ENCODE measurements around the gene MAP7. TPM values are rescaled to one million over a fixed set of nuclear protein-coding genes. Genes with fewer than 3 reads are reported as not detected.

MAP7 gene
- total and polyA plus RNA-seq, 9 of the 15 experiments (the other 6 are each of a cell fraction or from before 2014, with no cell fraction given), result 0.76 to 7.7 (median 3.9) TPM

DNA sequence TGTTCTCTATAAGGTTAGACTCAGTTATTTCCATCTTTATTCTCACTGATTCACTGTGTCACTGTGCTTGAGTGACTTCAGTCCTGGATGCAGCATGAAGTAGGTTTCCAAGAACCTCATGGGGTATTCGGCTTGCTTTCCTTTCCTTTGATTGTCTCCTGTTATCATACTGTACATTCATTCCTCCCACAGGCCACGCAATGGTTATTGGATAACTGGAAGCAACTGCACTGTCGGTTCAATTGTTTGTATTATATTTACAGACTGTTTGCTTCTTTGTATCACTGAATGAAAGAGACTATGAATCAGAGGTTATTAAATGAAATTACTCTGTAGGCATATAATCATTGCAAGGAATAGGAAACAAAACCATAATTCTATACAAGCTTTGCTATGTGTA is 129.4 kb downstream of the MAP7 start (continued):
- TF ChIP-seq, protein P1, sequence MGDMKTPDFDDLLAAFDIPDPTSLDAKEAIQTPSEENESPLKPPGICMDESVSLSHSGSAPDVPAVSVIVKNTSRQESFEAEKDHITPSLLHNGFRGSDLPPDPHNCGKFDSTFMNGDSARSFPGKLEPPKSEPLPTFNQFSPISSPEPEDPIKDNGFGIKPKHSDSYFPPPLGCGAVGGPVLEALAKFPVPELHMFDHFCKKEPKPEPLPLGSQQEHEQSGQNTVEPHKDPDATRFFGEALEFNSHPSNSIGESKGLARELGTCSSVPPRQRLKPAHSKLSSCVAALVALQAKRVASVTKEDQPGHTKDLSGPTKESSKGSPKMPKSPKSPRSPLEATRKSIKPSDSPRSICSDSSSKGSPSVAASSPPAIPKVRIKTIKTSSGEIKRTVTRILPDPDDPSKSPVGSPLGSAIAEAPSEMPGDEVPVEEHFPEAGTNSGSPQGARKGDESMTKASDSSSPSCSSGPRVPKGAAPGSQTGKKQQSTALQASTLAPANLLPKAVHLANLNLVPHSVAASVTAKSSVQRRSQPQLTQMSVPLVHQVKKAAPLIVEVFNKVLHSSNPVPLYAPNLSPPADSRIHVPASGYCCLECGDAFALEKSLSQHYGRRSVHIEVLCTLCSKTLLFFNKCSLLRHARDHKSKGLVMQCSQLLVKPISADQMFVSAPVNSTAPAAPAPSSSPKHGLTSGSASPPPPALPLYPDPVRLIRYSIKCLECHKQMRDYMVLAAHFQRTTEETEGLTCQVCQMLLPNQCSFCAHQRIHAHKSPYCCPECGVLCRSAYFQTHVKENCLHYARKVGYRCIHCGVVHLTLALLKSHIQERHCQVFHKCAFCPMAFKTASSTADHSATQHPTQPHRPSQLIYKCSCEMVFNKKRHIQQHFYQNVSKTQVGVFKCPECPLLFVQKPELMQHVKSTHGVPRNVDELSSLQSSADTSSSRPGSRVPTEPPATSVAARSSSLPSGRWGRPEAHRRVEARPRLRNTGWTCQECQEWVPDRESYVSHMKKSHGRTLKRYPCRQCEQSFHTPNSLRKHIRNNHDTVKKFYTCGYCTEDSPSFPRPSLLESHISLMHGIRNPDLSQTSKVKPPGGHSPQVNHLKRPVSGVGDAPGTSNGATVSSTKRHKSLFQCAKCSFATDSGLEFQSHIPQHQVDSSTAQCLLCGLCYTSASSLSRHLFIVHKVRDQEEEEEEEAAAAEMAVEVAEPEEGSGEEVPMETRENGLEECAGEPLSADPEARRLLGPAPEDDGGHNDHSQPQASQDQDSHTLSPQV (IDR thresholded peaks at IDR 0.05), result no peak
- TF ChIP-seq TBL1XR1 (IDR thresholded peaks at IDR 0.05; ENCODE audit: low read length in 2 of 2) (0 out of 4 replicates have a peak, but pooled peaks of 1 of the 2 experiments have one; percentile 18), TRIM28 (IDR thresholded peaks at IDR 0.05) (no peak), TEAD4 (IDR thresholded peaks at IDR 0.05; ENCODE audit: low read length) (peak; percentile 38; the same call in 1 of the 2 replicates), TEAD4 (CRISPR knock-in tag; IDR thresholded peaks at IDR 0.05; ENCODE audit: borderline replicate concordance) (no peak), ZFP30 (CRISPR knock-in tag; IDR thresholded peaks at IDR 0.05; ENCODE audit: borderline replicate concordance) (no peak), SOX6 (IDR thresholded peaks at IDR 0.05) (peak; percentile 78), TRIM24 (IDR thresholded peaks at IDR 0.05) (no peak), SREBF2 (CRISPR knock-in tag; IDR thresholded peaks at IDR 0.05) (no peak), GTF2E2 (tag; IDR thresholded peaks at IDR 0.05) (0 out of 2 replicates have a peak, but pooled peaks have one; percentile 28), RHOXF2B (CRISPR knock-in tag; conservative IDR thresholded peaks at IDR 0.05) (no peak), NFE2L1 (tag; IDR thresholded peaks at IDR 0.05; ENCODE audit: borderline replicate concordance, low read depth) (no peak), NFRKB (IDR thresholded peaks at IDR 0.05; ENCODE audit: low read depth) (no peak), ZNF311 (CRISPR knock-in tag; IDR thresholded peaks at IDR 0.05) (no peak), ZNF347 (CRISPR knock-in tag; IDR thresholded peaks at IDR 0.05; ENCODE audit: low read depth) (no peak), FOSL1 (tag; conservative IDR thresholded peaks at IDR 0.05) (peak; percentile 58), RAD21 (CRISPR knock-in tag; conservative IDR thresholded peaks at IDR 0.05 in 1 of 2, IDR thresholded peaks at IDR 0.05 in 1 of 2) (peak in 1 of 2 experiments; percentile 16; a peak in 1 of 4 replicates), POLR2G (IDR thresholded peaks at IDR 0.05; ENCODE audit: low read depth, low read length) (no peak), KLF16 (IDR thresholded peaks at IDR 0.05) (no peak)
- TF ChIP-seq, protein P2, sequence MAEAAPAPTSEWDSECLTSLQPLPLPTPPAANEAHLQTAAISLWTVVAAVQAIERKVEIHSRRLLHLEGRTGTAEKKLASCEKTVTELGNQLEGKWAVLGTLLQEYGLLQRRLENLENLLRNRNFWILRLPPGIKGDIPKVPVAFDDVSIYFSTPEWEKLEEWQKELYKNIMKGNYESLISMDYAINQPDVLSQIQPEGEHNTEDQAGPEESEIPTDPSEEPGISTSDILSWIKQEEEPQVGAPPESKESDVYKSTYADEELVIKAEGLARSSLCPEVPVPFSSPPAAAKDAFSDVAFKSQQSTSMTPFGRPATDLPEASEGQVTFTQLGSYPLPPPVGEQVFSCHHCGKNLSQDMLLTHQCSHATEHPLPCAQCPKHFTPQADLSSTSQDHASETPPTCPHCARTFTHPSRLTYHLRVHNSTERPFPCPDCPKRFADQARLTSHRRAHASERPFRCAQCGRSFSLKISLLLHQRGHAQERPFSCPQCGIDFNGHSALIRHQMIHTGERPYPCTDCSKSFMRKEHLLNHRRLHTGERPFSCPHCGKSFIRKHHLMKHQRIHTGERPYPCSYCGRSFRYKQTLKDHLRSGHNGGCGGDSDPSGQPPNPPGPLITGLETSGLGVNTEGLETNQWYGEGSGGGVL (CRISPR knock-in tag; IDR thresholded peaks at IDR 0.05), result no peak
- TF ChIP-seq, protein P3, sequence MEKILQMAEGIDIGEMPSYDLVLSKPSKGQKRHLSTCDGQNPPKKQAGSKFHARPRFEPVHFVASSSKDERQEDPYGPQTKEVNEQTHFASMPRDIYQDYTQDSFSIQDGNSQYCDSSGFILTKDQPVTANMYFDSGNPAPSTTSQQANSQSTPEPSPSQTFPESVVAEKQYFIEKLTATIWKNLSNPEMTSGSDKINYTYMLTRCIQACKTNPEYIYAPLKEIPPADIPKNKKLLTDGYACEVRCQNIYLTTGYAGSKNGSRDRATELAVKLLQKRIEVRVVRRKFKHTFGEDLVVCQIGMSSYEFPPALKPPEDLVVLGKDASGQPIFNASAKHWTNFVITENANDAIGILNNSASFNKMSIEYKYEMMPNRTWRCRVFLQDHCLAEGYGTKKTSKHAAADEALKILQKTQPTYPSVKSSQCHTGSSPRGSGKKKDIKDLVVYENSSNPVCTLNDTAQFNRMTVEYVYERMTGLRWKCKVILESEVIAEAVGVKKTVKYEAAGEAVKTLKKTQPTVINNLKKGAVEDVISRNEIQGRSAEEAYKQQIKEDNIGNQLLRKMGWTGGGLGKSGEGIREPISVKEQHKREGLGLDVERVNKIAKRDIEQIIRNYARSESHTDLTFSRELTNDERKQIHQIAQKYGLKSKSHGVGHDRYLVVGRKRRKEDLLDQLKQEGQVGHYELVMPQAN (IDR thresholded peaks at IDR 0.05; ENCODE audit: borderline replicate concordance), result no peak
- TF ChIP-seq, protein P4, sequence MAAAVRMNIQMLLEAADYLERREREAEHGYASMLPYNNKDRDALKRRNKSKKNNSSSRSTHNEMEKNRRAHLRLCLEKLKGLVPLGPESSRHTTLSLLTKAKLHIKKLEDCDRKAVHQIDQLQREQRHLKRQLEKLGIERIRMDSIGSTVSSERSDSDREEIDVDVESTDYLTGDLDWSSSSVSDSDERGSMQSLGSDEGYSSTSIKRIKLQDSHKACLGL (CRISPR knock-in tag; IDR thresholded peaks at IDR 0.05; ENCODE audit: borderline replicate concordance, poor library complexity, severe bottlenecking), result no peak
